KMS-11 (cell line): ENCODE measurements around the gene HRH4.

Experiments used
- H2AFZ ChIP-seq: fragments of 200-600 bp; sonication (generic); 2 replicates; pipeline ENCODE4 v1.6.1; 2016; ENCODE audit warnings: antibody characterized with exemption, mixed run types, low read depth
- H3K27ac ChIP-seq: fragments of 200-600 bp; sonication (generic); 2 replicates; pipeline ENCODE4 v1.6.1; 2016; ENCODE audit warnings: mild to moderate bottlenecking, mixed run types
- H3K27me3 ChIP-seq: fragments of 200-600 bp; sonication (generic); 2 replicates; pipeline ENCODE4 v1.6.1; 2017; ENCODE audit warnings: mild to moderate bottlenecking, low read depth, mixed run types, moderate library complexity; ENCODE audit not compliant: insufficient read depth
- H3K36me3 ChIP-seq: fragments of 200-600 bp; sonication (generic); 2 replicates; pipeline ENCODE4 v1.6.1; 2017; ENCODE audit warnings: mild to moderate bottlenecking, mixed run types; ENCODE audit not compliant: insufficient read depth
- H3K4me1 ChIP-seq: fragments of 200-600 bp; sonication (generic); 2 replicates; pipeline ENCODE4 v1.6.1; 2016; ENCODE audit warnings: mild to moderate bottlenecking, low read depth, mixed run types; ENCODE audit not compliant: poor library complexity, severe bottlenecking
- H3K4me2 ChIP-seq: fragments of 200-600 bp; sonication (generic); 2 replicates; pipeline ENCODE4 v1.7.0; 2016; ENCODE audit warnings: mild to moderate bottlenecking, mixed run types
- H3K4me3 ChIP-seq: fragments of 200-600 bp; sonication (generic); IDR thresholded peaks from 2 replicates; pipeline ENCODE4 v1.6.1; 2017; ENCODE audit warnings: low read depth, low read length, mixed read lengths; ENCODE audit not compliant: insufficient read depth
- H3K79me2 ChIP-seq: fragments of 200-600 bp; sonication (generic); 2 replicates; pipeline ENCODE4 v1.6.1; 2016; ENCODE audit warnings: low read depth, mixed run types; ENCODE audit not compliant: insufficient read depth
- H3K9ac ChIP-seq: fragments of 200-600 bp; sonication (generic); 2 replicates; pipeline ENCODE4 v1.6.1; 2016; ENCODE audit warnings: mild to moderate bottlenecking, mixed run types
- H4K20me1 ChIP-seq: fragments of 200-600 bp; sonication (generic); 2 replicates; pipeline ENCODE4 v1.6.1; 2016; ENCODE audit warnings: mild to moderate bottlenecking, mixed run types; ENCODE audit not compliant: insufficient read depth
- CTCF ChIP-seq: fragments of 200-600 bp; sonication (generic); conservative IDR thresholded peaks from 2 replicates; pipeline ENCODE4 v1.6.1; 2017; ENCODE audit warnings: low read depth, mild to moderate bottlenecking, antibody characterized with exemption, low read length, moderate library complexity, mixed read lengths

The HRH4 gene

GRCh38 chr18:24502667-24503523, 42.5 kb downstream of the HRH4 start:
- no peak overlapping the region for H3K9ac ChIP-seq
- TF ChIP-seq CTCF, result no peak
- no peak overlapping the region for H2AFZ ChIP-seq
- H3K4me3 ChIP-seq, result no peak overlapping the region
- no peaks in the 10 kb centered on the region for H3K27me3 ChIP-seq
- no peak overlapping the region for H3K27ac ChIP-seq
- no peaks in the 10 kb centered on the region for H4K20me1 ChIP-seq
- H3K4me2 ChIP-seq, result no peak overlapping the region
- no peaks in the 10 kb centered on the region for H3K36me3 ChIP-seq
- H3K79me2 ChIP-seq, result no peaks in the 10 kb centered on the region
- no peaks in the 10 kb centered on the region for H3K4me1 ChIP-seq

GRCh38 chr18:24504401-24504800, 44.0 kb downstream of the HRH4 start:
- H4K20me1 ChIP-seq, result no peaks in the 10 kb centered on the region
- H3K79me2 ChIP-seq, result no peaks in the 10 kb centered on the region
- H3K36me3 ChIP-seq, result no peaks in the 10 kb centered on the region
- no peak for TF ChIP-seq CTCF
- no peak overlapping the region for H3K9ac ChIP-seq
- no peak overlapping the region for H2AFZ ChIP-seq
- no peaks in the 10 kb centered on the region for H3K27me3 ChIP-seq
- no peak overlapping the region for H3K27ac ChIP-seq
- no peaks in the 10 kb centered on the region for H3K4me1 ChIP-seq
- no peak overlapping the region for H3K4me3 ChIP-seq
- no peak overlapping the region for H3K4me2 ChIP-seq

- Histone ChIP-seq H2AFZ (no peak overlapping the region), H4K20me1 (no peaks in the 10 kb centered on the region), H3K9ac (no peak overlapping the region), H3K4me2 (no peak overlapping the region), H3K27ac (no peak overlapping the region), H3K27me3 (no peaks in the 10 kb centered on the region), H3K79me2 (no peaks in the 10 kb centered on the region), H3K4me3 (no peak overlapping the region), H3K36me3 (no peaks in the 10 kb centered on the region), H3K4me1 (no peaks in the 10 kb centered on the region)
- no peak for TF ChIP-seq CTCF
These were observed 45.7 kb downstream of the HRH4 start for GRCh38 chr18:24506175-24506574.

- no peaks in the 10 kb centered on the region for H3K4me1 ChIP-seq
- no peaks in the 10 kb centered on the region for H3K27me3 ChIP-seq
- no peaks in the 10 kb centered on the region for H3K36me3 ChIP-seq
- H4K20me1 ChIP-seq, result no peaks in the 10 kb centered on the region
- no peak for TF ChIP-seq CTCF
- no peak overlapping the region for H3K9ac ChIP-seq
- H3K4me3 ChIP-seq, result no peak overlapping the region
- H3K27ac ChIP-seq, result no peak overlapping the region
- no peak overlapping the region for H2AFZ ChIP-seq
- no peaks in the 10 kb centered on the region for H3K79me2 ChIP-seq
- H3K4me2 ChIP-seq, result no peak overlapping the region
These were observed 49.0 kb downstream of the HRH4 start for GRCh38 chr18:24509435-24509834.
